HepG2 (cell line): ENCODE results near the gene KHK. TPM values are rescaled to one million over a fixed set of nuclear protein-coding genes. Genes with fewer than 3 reads are reported as not detected.

Experiments used
- ATAC-seq: fragments of 200-7000 bp; cut with Tn5 transposase; 3 replicates; pipeline ENCODE4 v1.9.1; 2020; ENCODE audit warnings: mild to moderate bottlenecking, moderate library complexity
- BruUV-seq: library from RNA; stranded (reverse); fragments of 400-500 nt; replicated peaks from 2 replicates; lab custom pipeline; 2021; lab: Mats Ljungman, UMichigan
- CTCF ChIA-PET: fragments of 300-600 bp; formaldehyde crosslinking; extraction: SDS; loops from one replicate; lab custom pipeline; 2021; ENCODE audit warnings: low total read pairs, inconsistent platforms, low intra/inter-chr PET ratio; lab: Yijun Ruan, JAX
- POLR2A ChIA-PET: fragments of 350-600 bp; sonication (Branson Sonifier 250); formaldehyde crosslinking; loops from one replicate; lab custom pipeline; 2020; ENCODE audit warnings: antibody characterized with exemption, inconsistent platforms; lab: Yijun Ruan, JAX
- DNase-seq: peaks from one replicate; pipeline ENCODE4 v3.0.0-alpha.2; 2015; ENCODE audit warnings: low spot score
- FAIRE-seq: peaks from 3 replicates; lab custom pipeline; 2011; peaks lifted over from hg19 to GRCh38; lab: Jason Lieb, UNC
- H2AFZ ChIP-seq: one replicate; pipeline ENCODE4 v1.6.1; 2011; ENCODE audit warnings: low read length, inconsistent platforms
- H3K27ac ChIP-seq: fragments of 300-600 bp; 3 replicates; pipeline ENCODE4 v1.8.0; 2011; ENCODE audit warnings: mixed run types, mild to moderate bottlenecking, mixed read lengths, low read length, inconsistent platforms; ENCODE audit not compliant: insufficient read depth; ENCODE audit errors: extremely low read length
- H3K27me3 ChIP-seq, 2 experiments: fragments of 200-600 bp in 1 of 2; 2 replicates in 1 of 2; 3 replicates in 1 of 2; pipeline versions ENCODE4 v1.6.0 to v1.8.0; 2011; ENCODE audit warnings: low read length in 2 of 2, mild to moderate bottlenecking in 2 of 2, moderate library complexity in 2 of 2, inconsistent platforms in 1 of 2; ENCODE audit not compliant: insufficient read depth in 2 of 2, control insufficient read depth in 1 of 2
- H3K36me3 ChIP-seq, 2 experiments: fragments of 200-600 bp in 1 of 2; replicated peaks in 1 of 2; 2 replicates in 1 of 2; 3 replicates in 1 of 2; pipeline versions ENCODE4 v1.5.1 to v1.8.0; 2011; ENCODE audit warnings: low read length in 2 of 2, inconsistent platforms in 1 of 2; ENCODE audit not compliant: insufficient read depth in 2 of 2, control insufficient read depth in 1 of 2
- H3K4me1 ChIP-seq: 2 replicates; pipeline ENCODE4 v1.5.1; 2012; ENCODE audit warnings: low read length, inconsistent platforms; ENCODE audit not compliant: insufficient read depth
- H3K4me2 ChIP-seq: 2 replicates; pipeline ENCODE4 v1.6.0; 2011; ENCODE audit warnings: low read depth, low read length, inconsistent platforms
- H3K4me3 ChIP-seq, 3 experiments: fragments of 200-600 bp in 1 of 3; sonication (generic), shearing (Covaris generic) in 1 of 3; replicated peaks in 1 of 3; 2 replicates each; pipeline ENCODE4 v1.5.1; 2011 to 2016; ENCODE audit warnings: low read length in 3 of 3, inconsistent platforms in 2 of 3, low read depth in 2 of 3, mild to moderate bottlenecking in 2 of 3, control low read depth in 1 of 3, mixed read lengths in 1 of 3; ENCODE audit not compliant: insufficient read depth in 1 of 3
- H3K79me2 ChIP-seq: one replicate; pipeline ENCODE4 v1.6.1; 2011; ENCODE audit warnings: low read length, inconsistent platforms; ENCODE audit not compliant: insufficient read depth
- H3K9ac ChIP-seq: 2 replicates; pipeline ENCODE4 v1.6.0; 2011; ENCODE audit warnings: mild to moderate bottlenecking, low read depth, low read length, inconsistent platforms; ENCODE audit not compliant: insufficient read depth
- H3K9me3 ChIP-seq: 2 replicates; pipeline ENCODE4 v1.5.1; 2012; ENCODE audit warnings: mild to moderate bottlenecking, low read length
- H4K20me1 ChIP-seq: 2 replicates; pipeline ENCODE4 v1.6.0; 2011; ENCODE audit warnings: inconsistent platforms, mild to moderate bottlenecking, low read length, moderate library complexity; ENCODE audit not compliant: insufficient read depth
- ARID3A ChIP-seq: IDR thresholded peaks from 2 replicates; pipeline ENCODE4 v1.6.1; 2012; ENCODE audit warnings: low read depth, low read length, improper control_type of control experiment
- ARNTL ChIP-seq: sonication (generic); formaldehyde crosslinking; IDR thresholded peaks from 2 replicates; pipeline ENCODE4 v1.4.0; 2020; ENCODE audit warnings: mild to moderate bottlenecking, missing genetic modification reagents
- CHD2 ChIP-seq: IDR thresholded peaks from 2 replicates; pipeline ENCODE4 v1.6.1; 2011; ENCODE audit warnings: low read depth, low read length, improper control_type of control experiment
- HES4 ChIP-seq: sonication (generic); formaldehyde crosslinking; IDR thresholded peaks from 2 replicates; pipeline ENCODE4 v1.9.0; 2021; ENCODE audit warnings: mild to moderate bottlenecking, missing genetic modification reagents, borderline replicate concordance
- KAT8 ChIP-seq: IDR thresholded peaks from 2 replicates; pipeline ENCODE4 v1.6.1; 2016; ENCODE audit warnings: missing genetic modification reagents, missing compliant biosample characterization
- NFYB ChIP-seq: sonication (generic); formaldehyde crosslinking; IDR thresholded peaks from 2 replicates; pipeline ENCODE4 v1.4.0; 2020; ENCODE audit warnings: missing genetic modification reagents
- SAP130 ChIP-seq: IDR thresholded peaks from 2 replicates; pipeline ENCODE4 v1.6.1; 2016; ENCODE audit warnings: low read depth
- SATB2 ChIP-seq: sonication (generic); formaldehyde crosslinking; IDR thresholded peaks from 2 replicates; pipeline ENCODE4 v1.5.0; 2020; ENCODE audit warnings: missing genetic modification reagents
- SMAD3 ChIP-seq: sonication (generic); formaldehyde crosslinking; IDR thresholded peaks from 2 replicates; pipeline ENCODE4 v1.4.0; 2020; ENCODE audit warnings: missing genetic modification reagents
- ZNF143 ChIP-seq: sonication (generic); formaldehyde crosslinking; IDR thresholded peaks from 2 replicates; pipeline ENCODE4 v1.4.0; 2020; ENCODE audit warnings: missing genetic modification reagents
- ZNF44 ChIP-seq: sonication (generic); formaldehyde crosslinking; IDR thresholded peaks from 2 replicates; pipeline ENCODE4 v1.5.1; 2020; ENCODE audit warnings: mild to moderate bottlenecking, missing genetic modification reagents
- ZNF577 ChIP-seq: sonication (generic); formaldehyde crosslinking; IDR thresholded peaks from 2 replicates; pipeline ENCODE4 v1.4.0; 2020; ENCODE audit warnings: mild to moderate bottlenecking, low read depth, missing genetic modification reagents, borderline replicate concordance
- WGBS: methylation state at CpG from one replicate; pipeline ENCODE4 v1.1.6; 2017; ENCODE audit warnings: low lambda C conversion rate; 5-methylcytosine and 5-hydroxymethylcytosine counted together
- in situ Hi-C: cut with HindIII; loops from 2 replicates; pipeline ENCODE4 v1.10.0; 2017; ENCODE audit warnings: low pct_unique_long_range_greater_than_20kb; ENCODE audit not compliant: extremely low pct_ligation_motif_present
- intact Hi-C: fragments of 100-400 bp; cut with micrococcal nuclease; formaldehyde crosslinking; loops from one replicate; pipeline ENCODE4 v1.10.0; 2022; ENCODE audit not compliant: unreplicated experiment
- polyA plus RNA-seq, 8 experiments: library from polyadenylated mRNA; depleted of rRNA in 3 of 8; stranded (reverse) in 7 of 8; unstranded in 1 of 8; fragments of >200 nt; fragmentation: Illumina TruSeq in 4 of 8; extraction: Trizol in 4 of 8; gene quantifications; 2 replicates each; pipeline versions ENCODE4 v1.2.1 to v1.2.3, GENCODE V29; 2011 to 2016; ENCODE audit warnings: low read depth in 4 of 8, missing spikeins in 1 of 8, mixed read lengths in 1 of 8; ENCODE audit not compliant: insufficient read depth in 1 of 8
- total RNA-seq, 5 experiments: library from RNA; depleted of rRNA; stranded (reverse); fragments of >200 nt; fragmentation: Illumina TruSeq; extraction: Trizol; gene quantifications; 2 replicates each; pipeline ENCODE4 v1.2.3, GENCODE V29; 2016; ENCODE audit warnings: low read depth in 1 of 5
- TF ChIP-seq, protein P1 (sequence below): sonication (generic); formaldehyde crosslinking; IDR thresholded peaks from 2 replicates; pipeline ENCODE4 v1.4.0; 2020; ENCODE audit warnings: missing genetic modification reagents
- TF ChIP-seq, protein P2 (sequence below): sonication (generic); formaldehyde crosslinking; IDR thresholded peaks from 2 replicates; pipeline ENCODE4 v1.8.0; 2022; ENCODE audit warnings: missing genetic modification reagents, mild to moderate bottlenecking, moderate library complexity, borderline replicate concordance
- TF ChIP-seq, protein P3 (sequence below): sonication (generic); formaldehyde crosslinking; IDR thresholded peaks from 2 replicates; pipeline ENCODE4 v1.8.1; 2023; ENCODE audit warnings: mild to moderate bottlenecking, inconsistent platforms, moderate library complexity, missing genetic modification reagents, borderline replicate concordance

KHK gene
- total and polyA plus RNA-seq, 2 of the 13 experiments (the other 11 are each of a cell fraction or from before 2014, with no cell fraction given), result 40.9 to 99.2 TPM

- H3K36me3 ChIP-seq, result peaks cover 20 to 34% of the 10 kb centered on the region in 2 experiments
- TF ChIP-seq ARNTL (CRISPR knock-in tag) (0 out of 2 replicates have a peak, but pooled peaks have one; percentile 17), ZNF577 (0 out of 2 replicates have a peak, but pooled peaks have one; percentile 13), SAP130 (CRISPR knock-in tag) (peak; percentile 6; the same call in 1 of the 2 replicates), CHD2 (no peak), HES4 (CRISPR knock-in tag) (0 out of 2 replicates have a peak, but pooled peaks have one; percentile 70), KAT8 (CRISPR knock-in tag) (0 out of 2 replicates have a peak, but pooled peaks have one; percentile 78), ZNF44 (CRISPR knock-in tag) (0 out of 2 replicates have a peak, but pooled peaks have one; percentile 32), SMAD3 (no peak; the same call in 1 of the 2 replicates), ARID3A (0 out of 2 replicates have a peak, but pooled peaks have one; percentile 26), SATB2 (CRISPR knock-in tag) (no peak), NFYB (CRISPR knock-in tag) (0 out of 2 replicates have a peak, but pooled peaks have one; percentile 2), ZNF143 (no peak)
- TF ChIP-seq, protein P1, sequence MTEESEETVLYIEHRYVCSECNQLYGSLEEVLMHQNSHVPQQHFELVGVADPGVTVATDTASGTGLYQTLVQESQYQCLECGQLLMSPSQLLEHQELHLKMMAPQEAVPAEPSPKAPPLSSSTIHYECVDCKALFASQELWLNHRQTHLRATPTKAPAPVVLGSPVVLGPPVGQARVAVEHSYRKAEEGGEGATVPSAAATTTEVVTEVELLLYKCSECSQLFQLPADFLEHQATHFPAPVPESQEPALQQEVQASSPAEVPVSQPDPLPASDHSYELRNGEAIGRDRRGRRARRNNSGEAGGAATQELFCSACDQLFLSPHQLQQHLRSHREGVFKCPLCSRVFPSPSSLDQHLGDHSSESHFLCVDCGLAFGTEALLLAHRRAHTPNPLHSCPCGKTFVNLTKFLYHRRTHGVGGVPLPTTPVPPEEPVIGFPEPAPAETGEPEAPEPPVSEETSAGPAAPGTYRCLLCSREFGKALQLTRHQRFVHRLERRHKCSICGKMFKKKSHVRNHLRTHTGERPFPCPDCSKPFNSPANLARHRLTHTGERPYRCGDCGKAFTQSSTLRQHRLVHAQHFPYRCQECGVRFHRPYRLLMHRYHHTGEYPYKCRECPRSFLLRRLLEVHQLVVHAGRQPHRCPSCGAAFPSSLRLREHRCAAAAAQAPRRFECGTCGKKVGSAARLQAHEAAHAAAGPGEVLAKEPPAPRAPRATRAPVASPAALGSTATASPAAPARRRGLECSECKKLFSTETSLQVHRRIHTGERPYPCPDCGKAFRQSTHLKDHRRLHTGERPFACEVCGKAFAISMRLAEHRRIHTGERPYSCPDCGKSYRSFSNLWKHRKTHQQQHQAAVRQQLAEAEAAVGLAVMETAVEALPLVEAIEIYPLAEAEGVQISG (CRISPR knock-in tag), result no peak
- TF ChIP-seq, protein P2, sequence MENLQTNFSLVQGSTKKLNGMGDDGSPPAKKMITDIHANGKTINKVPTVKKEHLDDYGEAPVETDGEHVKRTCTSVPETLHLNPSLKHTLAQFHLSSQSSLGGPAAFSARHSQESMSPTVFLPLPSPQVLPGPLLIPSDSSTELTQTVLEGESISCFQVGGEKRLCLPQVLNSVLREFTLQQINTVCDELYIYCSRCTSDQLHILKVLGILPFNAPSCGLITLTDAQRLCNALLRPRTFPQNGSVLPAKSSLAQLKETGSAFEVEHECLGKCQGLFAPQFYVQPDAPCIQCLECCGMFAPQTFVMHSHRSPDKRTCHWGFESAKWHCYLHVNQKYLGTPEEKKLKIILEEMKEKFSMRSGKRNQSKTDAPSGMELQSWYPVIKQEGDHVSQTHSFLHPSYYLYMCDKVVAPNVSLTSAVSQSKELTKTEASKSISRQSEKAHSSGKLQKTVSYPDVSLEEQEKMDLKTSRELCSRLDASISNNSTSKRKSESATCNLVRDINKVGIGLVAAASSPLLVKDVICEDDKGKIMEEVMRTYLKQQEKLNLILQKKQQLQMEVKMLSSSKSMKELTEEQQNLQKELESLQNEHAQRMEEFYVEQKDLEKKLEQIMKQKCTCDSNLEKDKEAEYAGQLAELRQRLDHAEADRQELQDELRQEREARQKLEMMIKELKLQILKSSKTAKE (CRISPR knock-in tag), result 0 out of 2 replicates have a peak, but pooled peaks have one; percentile 7
- TF ChIP-seq, protein P3, sequence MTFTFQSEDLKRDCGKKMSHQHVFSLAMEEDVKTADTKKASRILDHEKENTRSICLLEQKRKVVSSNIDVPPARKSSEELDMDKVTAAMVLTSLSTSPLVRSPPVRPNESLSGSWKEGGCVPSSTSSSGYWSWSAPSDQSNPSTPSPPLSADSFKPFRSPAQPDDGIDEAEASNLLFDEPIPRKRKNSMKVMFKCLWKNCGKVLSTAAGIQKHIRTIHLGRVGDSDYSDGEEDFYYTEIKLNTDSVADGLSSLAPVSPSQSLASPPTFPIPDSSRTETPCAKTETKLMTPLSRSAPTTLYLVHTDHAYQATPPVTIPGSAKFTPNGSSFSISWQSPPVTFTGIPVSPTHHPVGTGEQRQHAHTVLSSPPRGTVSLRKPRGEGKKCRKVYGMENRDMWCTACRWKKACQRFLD (CRISPR knock-in tag), result no peak
Measured at GRCh38 chr2:27134781-27135477, 48.4 kb downstream of the KHK start.

More at GRCh38 chr2:27134781-27135477, 48.4 kb downstream of the KHK start:
- Histone ChIP-seq H3K4me3 (peak overlapping the region in 1 of 3 experiments; percentile 100; a peak in 2 of 6 replicates), H3K27me3 (peaks cover 6 to 21% of the 10 kb centered on the region in 2 experiments; a peak in 3 of 5 replicates), H2AFZ (no peak overlapping the region), H3K9ac (peak overlapping the region; percentile 21; the same call in 1 of the 2 replicates), H4K20me1 (no peaks in the 10 kb centered on the region; the same call in 1 of the 2 replicates), H3K27ac (no peak overlapping the region), H3K4me1 (peaks cover 53% of the 10 kb centered on the region), H3K4me2 (peak overlapping the region; percentile 47), H3K79me2 (peaks cover 22% of the 10 kb centered on the region), H3K9me3 (no peaks in the 10 kb centered on the region)
- DNase-seq, result no peak
- intact Hi-C loops, result loop anchor here (1.0 to 2.0 kb wide), 2 partner anchors 12 to 56 kb away; partner anchors contain the start of gene ABHD1
- POLR2A ChIA-PET, result interaction anchor here (1.2 to 3.6 kb wide), 21 partner anchors 11 to 129 kb away, joined by 3 to 76 read pairs (median 8); partner anchors contain the start of genes ABHD1, AGBL5, ATRAID and CGREF1
- TSS peak; percentile 44 for BruUV-seq
- in situ Hi-C loops, result no loop called here
- ATAC-seq, result no peak
- CTCF ChIA-PET, result interaction anchor here (1.8 kb wide), 1 partner anchor 56 kb away, joined by 10 read pairs; no protein-coding TSS in a partner anchor
- 64% methylated on average over 33 of the region's 33 CpGs for WGBS
- FAIRE-seq, result peak; percentile 23
